Prostate gland (tissue), 2 donors: Measurements from ENCODE around the gene EXOSC2.

ENCODE experiments used
- POLR2A ChIP-seq: fragments of 450-650 bp; IDR thresholded peaks from one replicate; pipeline ENCODE4 v1.6.1; 2016; ENCODE audit warnings: antibody characterized with exemption, mild to moderate bottlenecking
- POLR2AphosphoS5 ChIP-seq: sonication (generic); formaldehyde crosslinking; IDR thresholded peaks from one replicate; pipeline ENCODE4 v1.6.1; 2017; ENCODE audit warnings: antibody characterized with exemption
- TF ChIP-seq, protein P1 (sequence below), 4 experiments: fragments of 200-600 bp in 2 of 4; fragments of 450-650 bp in 2 of 4; sonication (generic) in 2 of 4; IDR thresholded peaks; 1 replicate in 3 of 4; 2 replicates in 1 of 4; pipeline ENCODE4 v1.5.1; 2016 to 2019; ENCODE audit warnings: antibody characterized with exemption in 4 of 4, mild to moderate bottlenecking in 2 of 4, moderate library complexity in 2 of 4

DNA sequence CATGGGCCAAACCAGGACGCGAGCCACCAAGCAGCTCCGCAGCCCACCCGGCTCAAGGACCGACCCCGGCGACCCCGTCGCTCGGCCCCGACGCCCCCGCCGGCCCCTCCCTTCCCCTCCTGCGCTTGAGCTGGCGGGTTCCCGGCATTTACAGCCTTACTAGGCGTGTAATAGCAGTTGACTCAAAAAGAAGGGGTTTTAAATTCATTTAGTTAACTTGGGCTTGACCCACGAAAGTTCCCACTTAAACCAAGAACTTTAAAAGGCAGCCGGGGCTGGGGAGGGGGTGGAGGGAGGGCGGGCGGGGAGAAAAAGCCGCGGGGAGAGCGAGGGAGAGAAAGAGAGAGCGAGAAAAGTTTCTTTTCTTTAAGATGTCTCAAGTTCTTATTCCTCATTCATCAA, 28.6 kb upstream of the EXOSC2 start:
- no peak for TF ChIP-seq POLR2A
- TF ChIP-seq, protein P1, sequence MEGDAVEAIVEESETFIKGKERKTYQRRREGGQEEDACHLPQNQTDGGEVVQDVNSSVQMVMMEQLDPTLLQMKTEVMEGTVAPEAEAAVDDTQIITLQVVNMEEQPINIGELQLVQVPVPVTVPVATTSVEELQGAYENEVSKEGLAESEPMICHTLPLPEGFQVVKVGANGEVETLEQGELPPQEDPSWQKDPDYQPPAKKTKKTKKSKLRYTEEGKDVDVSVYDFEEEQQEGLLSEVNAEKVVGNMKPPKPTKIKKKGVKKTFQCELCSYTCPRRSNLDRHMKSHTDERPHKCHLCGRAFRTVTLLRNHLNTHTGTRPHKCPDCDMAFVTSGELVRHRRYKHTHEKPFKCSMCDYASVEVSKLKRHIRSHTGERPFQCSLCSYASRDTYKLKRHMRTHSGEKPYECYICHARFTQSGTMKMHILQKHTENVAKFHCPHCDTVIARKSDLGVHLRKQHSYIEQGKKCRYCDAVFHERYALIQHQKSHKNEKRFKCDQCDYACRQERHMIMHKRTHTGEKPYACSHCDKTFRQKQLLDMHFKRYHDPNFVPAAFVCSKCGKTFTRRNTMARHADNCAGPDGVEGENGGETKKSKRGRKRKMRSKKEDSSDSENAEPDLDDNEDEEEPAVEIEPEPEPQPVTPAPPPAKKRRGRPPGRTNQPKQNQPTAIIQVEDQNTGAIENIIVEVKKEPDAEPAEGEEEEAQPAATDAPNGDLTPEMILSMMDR (IDR thresholded peaks at IDR 0.05) = no peak
- TF ChIP-seq POLR2AphosphoS5 = no peak
